Activated T-cell treated with anti-CD3 and anti-CD28 coated beads, Interleukin-2, amount 50 U/mL, for 4 hours (primary cell): ENCODE results near the gene PHF2. TPM values are rescaled to one million over a fixed set of nuclear protein-coding genes. Genes with fewer than 3 reads are reported as not detected.

Source experiments
- ATAC-seq, 2 donors: fragments of 200-7000 bp; cut with Tn5 transposase; one replicate each; pipeline ENCODE4 v1.10.0; 2021
- DNase-seq: peaks from one replicate; pipeline ENCODE4 v3.0.0-alpha.2; 2020
- H3K27me3 Mint-ChIP-seq: one replicate; pipeline ENCODE4 v1.8.0; 2021; ENCODE audit warnings: low read depth, mixed read lengths
- H3K36me3 Mint-ChIP-seq: one replicate; pipeline ENCODE4 v1.8.0; 2022; ENCODE audit warnings: mixed read lengths; ENCODE audit not compliant: insufficient read depth
- H3K4me1 Mint-ChIP-seq: one replicate; pipeline ENCODE4 v1.8.0; 2021; ENCODE audit warnings: low read depth, mixed read lengths
- H3K4me3 Mint-ChIP-seq: one replicate; pipeline ENCODE4 v1.8.0; 2021; ENCODE audit warnings: mild to moderate bottlenecking, moderate library complexity, mixed read lengths
- H3K9me3 Mint-ChIP-seq: one replicate; pipeline ENCODE4 v1.8.0; 2021; ENCODE audit warnings: mixed read lengths
- total RNA-seq, 3 donors: library from RNA; stranded (reverse); gene quantifications; one replicate each; pipeline ENCODE4 v1.2.1, GENCODE V29; 2021

PHF2 gene
- total RNA-seq, 3 donors from 2014 or later = 19.2 to 20.8 (median 20.8) TPM

GRCh38 chr9:93646640-93647178, 70.3 kb downstream of the PHF2 start:
- Mint-ChIP-seq H3K9me3 (no peaks in the 10 kb centered on the region), H3K4me1 (no peaks in the 10 kb centered on the region), H3K4me3 (no peak overlapping the region), H3K27me3 (no peaks in the 10 kb centered on the region), H3K36me3 (peaks cover 25% of the 10 kb centered on the region)
- DNase-seq (peak; percentile 3), ATAC-seq (no peak)

- Mint-ChIP-seq H3K27me3 (no peaks in the 10 kb centered on the region), H3K36me3 (peaks cover 24% of the 10 kb centered on the region)
Measured at GRCh38 chr9:93648181-93648580, 71.8 kb downstream of the PHF2 start.

GRCh38 chr9:93648836-93649235, 72.5 kb downstream of the PHF2 start:
- Mint-ChIP-seq H3K4me3 (no peak overlapping the region), H3K27me3 (no peaks in the 10 kb centered on the region), H3K4me1 (no peaks in the 10 kb centered on the region), H3K36me3 (peaks cover 20% of the 10 kb centered on the region), H3K9me3 (no peaks in the 10 kb centered on the region)
- no peak for ATAC-seq
- peak; percentile 1 for DNase-seq

More at GRCh38 chr9:93648181-93648580, 71.8 kb downstream of the PHF2 start:
- no peak for ATAC-seq
- H3K4me1 Mint-ChIP-seq = no peaks in the 10 kb centered on the region
- no peak for DNase-seq
- H3K4me3 Mint-ChIP-seq = no peak overlapping the region
- H3K9me3 Mint-ChIP-seq = no peaks in the 10 kb centered on the region

- DNase-seq = no peak
- no peaks in the 10 kb centered on the region for H3K4me1 Mint-ChIP-seq
- H3K27me3 Mint-ChIP-seq = no peaks in the 10 kb centered on the region
- peaks cover 20% of the 10 kb centered on the region for H3K36me3 Mint-ChIP-seq
- no peak overlapping the region for H3K4me3 Mint-ChIP-seq
- ATAC-seq = no peak
- H3K9me3 Mint-ChIP-seq = no peaks in the 10 kb centered on the region
Measured at GRCh38 chr9:93649610-93650261, 73.4 kb downstream of the PHF2 start.

DNA sequence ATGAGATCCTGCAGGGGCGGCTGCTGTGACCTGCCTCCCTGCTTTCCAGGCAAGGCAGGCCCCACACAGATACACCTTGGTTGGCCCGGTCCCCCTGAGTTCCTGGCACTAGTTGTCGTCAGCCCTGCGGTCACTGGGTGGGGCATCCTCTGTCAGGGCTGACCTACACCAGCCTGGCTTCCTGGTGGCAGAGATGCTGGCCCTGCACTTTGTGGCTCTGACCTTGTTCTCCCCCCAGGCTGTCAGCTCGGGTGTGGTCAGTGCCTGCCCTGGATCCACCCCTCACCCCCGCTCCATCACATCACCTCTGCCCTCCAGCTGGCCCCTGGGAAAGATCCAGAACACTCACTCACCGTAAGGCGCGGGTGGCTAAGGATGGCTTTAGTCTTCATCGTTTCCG, 74.1 kb downstream of the PHF2 start:
- no peaks in the 10 kb centered on the region for H3K27me3 Mint-ChIP-seq
- DNase-seq (peak; percentile 1), ATAC-seq (no peak)
- H3K9me3 Mint-ChIP-seq = no peaks in the 10 kb centered on the region
- H3K4me1 Mint-ChIP-seq = no peaks in the 10 kb centered on the region
- no peak overlapping the region for H3K4me3 Mint-ChIP-seq
- H3K36me3 Mint-ChIP-seq = peaks cover 20% of the 10 kb centered on the region

DNA sequence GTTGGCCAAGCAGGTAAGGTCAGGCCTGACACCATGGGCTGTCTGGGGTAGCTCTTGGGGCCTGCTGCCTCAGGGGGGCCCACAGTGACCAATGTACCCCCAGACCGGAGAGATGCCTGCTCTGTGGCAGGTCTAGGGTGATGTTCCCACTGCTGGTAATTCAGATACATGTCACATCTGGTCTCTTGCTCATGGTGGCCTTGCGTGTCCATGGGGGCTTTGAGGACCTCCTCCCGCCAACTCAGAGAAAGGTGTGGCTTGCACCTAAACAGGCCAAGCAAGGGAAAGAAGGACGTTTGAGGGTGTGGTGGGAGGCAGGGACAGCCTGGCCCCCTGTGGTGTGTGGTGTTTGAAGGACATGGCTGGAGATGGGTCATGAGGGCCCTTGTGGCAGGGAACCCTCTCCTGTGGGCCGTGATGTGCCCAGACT, 75.2 kb downstream of the PHF2 start:
- peaks cover 20% of the 10 kb centered on the region for H3K36me3 Mint-ChIP-seq
- no peak overlapping the region for H3K4me3 Mint-ChIP-seq
- no peaks in the 10 kb centered on the region for H3K27me3 Mint-ChIP-seq
- no peak for ATAC-seq
- peak; percentile 0 for DNase-seq
- no peaks in the 10 kb centered on the region for H3K9me3 Mint-ChIP-seq
- H3K4me1 Mint-ChIP-seq = no peaks in the 10 kb centered on the region

- Mint-ChIP-seq H3K4me1 (no peaks in the 10 kb centered on the region), H3K9me3 (no peaks in the 10 kb centered on the region), H3K36me3 (peaks cover 20% of the 10 kb centered on the region), H3K27me3 (no peaks in the 10 kb centered on the region), H3K4me3 (no peak overlapping the region)
- ATAC-seq = no peak
- no peak for DNase-seq
Measured at GRCh38 chr9:93652604-93653592, 76.5 kb downstream of the PHF2 start.

- H3K27me3 Mint-ChIP-seq = no peaks in the 10 kb centered on the region
- DNase-seq (no peak), ATAC-seq (no peak)
- H3K9me3 Mint-ChIP-seq = no peaks in the 10 kb centered on the region
- H3K4me3 Mint-ChIP-seq = no peak overlapping the region
- H3K4me1 Mint-ChIP-seq = no peaks in the 10 kb centered on the region
- peaks cover 21% of the 10 kb centered on the region for H3K36me3 Mint-ChIP-seq
Measured at GRCh38 chr9:93653760-93654159, 77.4 kb downstream of the PHF2 start.

DNA sequence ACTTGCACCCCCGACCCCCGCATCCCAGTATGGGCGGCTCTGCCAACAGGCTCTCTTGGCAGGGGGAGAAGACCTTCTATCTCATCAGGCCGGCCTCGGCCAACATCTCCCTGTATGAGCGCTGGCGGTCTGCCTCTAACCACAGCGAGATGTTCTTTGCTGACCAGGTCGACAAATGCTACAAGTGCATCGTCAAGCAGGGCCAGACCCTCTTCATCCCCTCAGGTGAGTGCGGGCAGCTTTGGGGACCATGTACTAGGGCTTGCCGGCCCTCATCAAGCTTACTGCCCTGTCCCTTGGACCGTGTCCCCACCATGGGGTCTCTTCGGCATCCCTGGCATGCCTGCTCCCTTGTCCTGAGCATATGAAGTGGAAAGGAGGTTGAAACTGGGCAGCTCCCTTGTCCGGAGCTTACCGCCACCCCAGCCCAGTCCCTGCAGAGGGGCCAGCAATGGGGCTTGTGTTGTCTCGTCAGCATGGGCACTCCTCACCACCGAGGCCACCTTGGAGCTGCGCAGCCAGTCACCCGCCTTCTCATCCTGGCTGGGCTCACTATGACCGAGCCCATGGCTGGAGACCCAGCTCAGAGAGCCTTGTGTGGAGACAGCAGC, 78.1 kb downstream of the PHF2 start:
- H3K4me3 Mint-ChIP-seq = no peak overlapping the region
- no peak for DNase-seq
- no peak for ATAC-seq
- H3K27me3 Mint-ChIP-seq = no peaks in the 10 kb centered on the region
- no peaks in the 10 kb centered on the region for H3K9me3 Mint-ChIP-seq
- H3K4me1 Mint-ChIP-seq = no peaks in the 10 kb centered on the region
- H3K36me3 Mint-ChIP-seq = peaks cover 21% of the 10 kb centered on the region

GRCh38 chr9:93655621-93656425, 79.4 kb downstream of the PHF2 start:
- DNase-seq = no peak
- H3K36me3 Mint-ChIP-seq = peaks cover 24% of the 10 kb centered on the region

DNA sequence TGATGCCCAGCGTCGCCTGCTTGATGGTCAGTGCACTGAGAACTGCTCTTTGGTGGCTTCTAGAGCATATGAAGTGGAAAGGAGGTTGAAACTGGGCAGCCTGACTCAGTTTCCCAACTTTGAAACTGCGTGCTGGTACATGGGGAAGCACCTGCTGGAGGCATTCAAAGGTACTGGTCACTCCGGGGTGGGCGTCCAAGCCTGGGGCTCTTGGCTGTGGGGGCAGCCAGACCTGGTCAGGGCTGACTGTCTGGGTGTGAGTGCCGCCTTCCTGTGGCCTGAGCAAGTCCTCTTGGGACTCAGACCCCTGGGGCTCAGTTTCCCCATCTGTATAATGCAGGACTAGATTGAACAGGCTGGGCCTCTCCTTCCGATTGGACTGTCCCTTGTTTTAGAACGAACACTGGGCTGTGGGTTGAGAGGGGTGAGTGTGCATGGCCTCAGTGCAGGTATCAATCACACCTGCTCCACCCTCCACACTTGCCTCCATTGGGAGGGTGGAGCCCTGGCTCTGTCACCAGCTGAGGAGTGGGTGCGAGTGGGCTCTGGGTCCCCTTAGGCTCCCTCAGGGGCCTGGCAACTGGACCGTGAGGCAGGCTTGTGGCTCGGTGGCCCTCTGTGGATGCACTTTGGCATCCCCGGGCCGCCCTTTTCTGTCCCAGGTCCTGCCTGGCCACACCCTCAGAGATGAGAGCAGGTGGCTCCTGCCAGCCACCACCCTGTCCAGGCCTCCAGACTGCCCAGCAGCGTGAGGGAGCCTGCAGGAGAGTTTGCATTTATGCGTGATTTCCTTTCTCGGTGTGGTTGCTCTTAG, 80.2 kb downstream of the PHF2 start:
- no peaks in the 10 kb centered on the region for H3K27me3 Mint-ChIP-seq
- DNase-seq = no peak

More at GRCh38 chr9:93655621-93656425, 79.4 kb downstream of the PHF2 start:
- Mint-ChIP-seq H3K4me3 (no peak overlapping the region), H3K4me1 (no peaks in the 10 kb centered on the region), H3K27me3 (no peaks in the 10 kb centered on the region), H3K9me3 (no peaks in the 10 kb centered on the region)
- no peak for ATAC-seq

DNA sequence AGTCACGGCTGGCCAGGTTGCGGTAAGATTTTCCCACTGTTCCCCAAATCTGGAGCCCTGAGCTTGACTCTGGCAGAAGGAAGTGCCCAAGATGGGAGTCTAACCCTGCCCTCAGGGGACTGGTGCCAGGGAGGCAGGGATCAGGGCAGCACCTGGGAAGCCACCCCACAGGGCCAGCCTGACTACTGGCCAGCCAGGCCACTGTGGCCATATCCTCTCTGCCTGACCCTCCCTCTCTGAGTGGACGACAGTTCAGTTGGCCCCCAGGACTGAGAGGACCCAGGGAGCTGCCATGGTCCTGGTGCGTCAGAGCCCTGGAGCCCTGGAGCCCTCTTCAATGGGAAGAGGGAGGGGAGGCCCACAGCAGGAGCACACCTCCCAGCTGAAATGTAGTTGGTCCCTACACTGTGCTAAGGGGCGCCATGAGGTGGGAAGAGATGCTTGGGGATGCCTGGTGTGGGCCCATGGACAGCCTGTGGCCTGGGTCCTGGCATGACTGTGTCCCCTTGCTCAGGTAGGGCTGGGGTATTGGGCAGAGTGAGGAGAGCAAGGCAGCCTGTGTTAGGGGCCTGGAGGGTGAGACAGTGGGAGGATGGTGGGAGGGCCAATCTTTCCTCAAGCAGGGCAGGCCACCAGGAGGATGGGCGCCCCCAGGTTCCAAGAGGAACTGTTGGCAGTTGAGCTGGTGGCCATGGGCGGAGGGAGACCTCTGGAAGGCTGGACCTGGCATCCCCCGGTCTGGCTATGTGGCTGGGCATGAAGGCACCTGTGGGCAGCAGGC, 81.1 kb downstream of the PHF2 start:
- no peak for DNase-seq
- H3K27me3 Mint-ChIP-seq = no peaks in the 10 kb centered on the region
- peaks cover 12% of the 10 kb centered on the region for H3K36me3 Mint-ChIP-seq
- no peak for ATAC-seq
- no peaks in the 10 kb centered on the region for H3K9me3 Mint-ChIP-seq
- no peaks in the 10 kb centered on the region for H3K4me1 Mint-ChIP-seq
- H3K4me3 Mint-ChIP-seq = no peak overlapping the region

More for the DNA sequence above, 80.2 kb downstream of the PHF2 start:
- Mint-ChIP-seq H3K4me1 (no peaks in the 10 kb centered on the region), H3K36me3 (peaks cover 18% of the 10 kb centered on the region), H3K4me3 (no peak overlapping the region), H3K9me3 (no peaks in the 10 kb centered on the region)
- no peak for ATAC-seq
